Esophagus muscularis mucosa (tissue), 4 donors: ENCODE results near the gene ACTR8.

ENCODE experiments used
- EP300 ChIP-seq: sonication (generic); formaldehyde crosslinking; IDR thresholded peaks from one replicate; pipeline ENCODE4 v1.6.1; 2017; ENCODE audit warnings: antibody characterized with exemption
- POLR2A ChIP-seq: fragments of 450-650 bp; IDR thresholded peaks from one replicate; pipeline ENCODE4 v1.6.1; 2017; ENCODE audit warnings: antibody characterized with exemption, moderate library complexity, mild to moderate bottlenecking, low read depth
- POLR2AphosphoS5 ChIP-seq, 2 donors: sonication (generic); formaldehyde crosslinking; IDR thresholded peaks; one replicate each; pipeline ENCODE4 v1.6.1; 2017; ENCODE audit warnings: antibody characterized with exemption in 2 of 2
- TF ChIP-seq, protein P1 (sequence below), 3 experiments: fragments of 200-600 bp in 2 of 3; fragments of 450-650 bp in 1 of 3; sonication (generic) in 2 of 3; IDR thresholded peaks; one replicate each; pipeline ENCODE4 v1.5.1; 2017 to 2019; ENCODE audit warnings: antibody characterized with exemption in 3 of 3, mild to moderate bottlenecking in 2 of 3, moderate library complexity in 1 of 3

GRCh38 chr3:53837331-53837730, 44.6 kb downstream of the ACTR8 start:
- TF ChIP-seq, protein P1, sequence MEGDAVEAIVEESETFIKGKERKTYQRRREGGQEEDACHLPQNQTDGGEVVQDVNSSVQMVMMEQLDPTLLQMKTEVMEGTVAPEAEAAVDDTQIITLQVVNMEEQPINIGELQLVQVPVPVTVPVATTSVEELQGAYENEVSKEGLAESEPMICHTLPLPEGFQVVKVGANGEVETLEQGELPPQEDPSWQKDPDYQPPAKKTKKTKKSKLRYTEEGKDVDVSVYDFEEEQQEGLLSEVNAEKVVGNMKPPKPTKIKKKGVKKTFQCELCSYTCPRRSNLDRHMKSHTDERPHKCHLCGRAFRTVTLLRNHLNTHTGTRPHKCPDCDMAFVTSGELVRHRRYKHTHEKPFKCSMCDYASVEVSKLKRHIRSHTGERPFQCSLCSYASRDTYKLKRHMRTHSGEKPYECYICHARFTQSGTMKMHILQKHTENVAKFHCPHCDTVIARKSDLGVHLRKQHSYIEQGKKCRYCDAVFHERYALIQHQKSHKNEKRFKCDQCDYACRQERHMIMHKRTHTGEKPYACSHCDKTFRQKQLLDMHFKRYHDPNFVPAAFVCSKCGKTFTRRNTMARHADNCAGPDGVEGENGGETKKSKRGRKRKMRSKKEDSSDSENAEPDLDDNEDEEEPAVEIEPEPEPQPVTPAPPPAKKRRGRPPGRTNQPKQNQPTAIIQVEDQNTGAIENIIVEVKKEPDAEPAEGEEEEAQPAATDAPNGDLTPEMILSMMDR (IDR thresholded peaks at IDR 0.05) = no peak
- TF ChIP-seq POLR2AphosphoS5 (IDR thresholded peaks at IDR 0.05) = no peak
- no peak for TF ChIP-seq POLR2A
- TF ChIP-seq EP300 = no peak
